Loucy (cell line): ENCODE data around the gene CASP1.

Experiments
- H2AFZ ChIP-seq: fragments of 200-600 bp; sonication (generic); 2 replicates; pipeline ENCODE4 v1.6.0; 2016; ENCODE audit warnings: antibody characterized with exemption, mild to moderate bottlenecking, low read length, moderate library complexity
- H3F3A ChIP-seq: fragments of 200-600 bp; 2 replicates; pipeline ENCODE4 v1.6.0; 2016; ENCODE audit warnings: antibody characterized with exemption, low read depth, mild to moderate bottlenecking
- H3K27me3 ChIP-seq: fragments of 200-600 bp; sonication (generic); 2 replicates; pipeline ENCODE4 v1.6.1; 2014; ENCODE audit warnings: low read length, mild to moderate bottlenecking; ENCODE audit not compliant: insufficient read depth, poor library complexity, severe bottlenecking
- H3K36me3 ChIP-seq: fragments of 200-600 bp; sonication (generic); 2 replicates; pipeline ENCODE4 v1.6.1; 2016; ENCODE audit warnings: low read length; ENCODE audit not compliant: insufficient read depth
- H3K4me1 ChIP-seq: fragments of 200-600 bp; sonication (generic); 2 replicates; pipeline ENCODE4 v1.5.1; 2014; ENCODE audit warnings: low read length, mild to moderate bottlenecking; ENCODE audit not compliant: insufficient read depth, poor library complexity, severe bottlenecking
- H3K4me2 ChIP-seq: fragments of 200-600 bp; sonication (generic); 2 replicates; pipeline ENCODE4 v1.6.0; 2014; ENCODE audit warnings: antibody characterized with exemption, low read length, low read depth, mild to moderate bottlenecking; ENCODE audit not compliant: poor library complexity, severe bottlenecking
- H3K4me3 ChIP-seq: fragments of 200-600 bp; sonication (generic); 2 replicates; pipeline ENCODE4 v1.5.1; 2014; ENCODE audit warnings: low read length, mild to moderate bottlenecking, mixed read lengths; ENCODE audit not compliant: poor library complexity, severe bottlenecking
- H3K79me2 ChIP-seq: fragments of 200-600 bp; sonication (generic); 2 replicates; pipeline ENCODE4 v1.6.1; 2014; ENCODE audit warnings: low read length; ENCODE audit not compliant: insufficient read depth
- H3K9ac ChIP-seq: fragments of 200-600 bp; sonication (generic); 2 replicates; pipeline ENCODE4 v1.6.0; 2014; ENCODE audit warnings: mild to moderate bottlenecking, low read depth, low read length, moderate library complexity; ENCODE audit not compliant: poor library complexity, severe bottlenecking
- H3K9me2 ChIP-seq: fragments of 200-600 bp; sonication (generic); replicated peaks from 2 replicates; pipeline ENCODE4 v1.6.1; 2016; ENCODE audit warnings: low read depth, low read length, mixed read lengths
- H3K9me3 ChIP-seq: fragments of 200-600 bp; sonication (generic); 2 replicates; pipeline ENCODE4 v1.6.1; 2014; ENCODE audit warnings: mild to moderate bottlenecking, antibody characterized with exemption, low read length, low read depth; ENCODE audit not compliant: insufficient read depth
- H4K20me1 ChIP-seq: fragments of 200-600 bp; sonication (generic); 2 replicates; pipeline ENCODE4 v1.6.0; 2014; ENCODE audit warnings: antibody characterized with exemption, low read length, mild to moderate bottlenecking; ENCODE audit not compliant: insufficient read depth, poor library complexity, severe bottlenecking
- EZH2phosphoT487 ChIP-seq: fragments of 200-600 bp; IDR thresholded peaks from 2 replicates; pipeline ENCODE4 v1.6.1; 2018; ENCODE audit warnings: antibody characterized with exemption, mild to moderate bottlenecking, moderate library complexity, borderline replicate concordance
- TF ChIP-seq, protein P1 (sequence below): fragments of 200-600 bp; sonication (generic); conservative IDR thresholded peaks from 2 replicates; pipeline ENCODE4 v1.5.1; 2014; ENCODE audit warnings: mild to moderate bottlenecking, antibody characterized with exemption, low read length

The CASP1 gene

DNA sequence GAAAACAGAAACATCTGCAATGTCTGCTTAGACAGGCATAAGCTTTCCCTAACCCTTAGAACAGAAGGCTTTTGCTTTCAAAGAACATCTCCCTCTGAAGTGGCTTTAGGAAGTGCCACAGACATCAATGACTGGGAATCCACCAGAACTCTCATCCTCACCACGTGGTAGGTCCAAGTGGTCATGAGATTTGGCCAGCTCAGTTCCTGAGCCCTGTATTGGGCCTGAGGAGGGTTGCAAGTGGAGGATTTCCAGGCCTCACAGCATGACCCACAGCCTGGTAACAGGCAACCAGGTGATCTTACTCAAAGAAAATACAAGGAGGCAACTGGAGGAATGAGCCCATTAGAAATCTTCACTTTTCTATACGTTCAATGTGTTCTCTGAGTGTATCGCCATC lies 1.6 kb downstream of the CASP1 start:
- H3K4me3 ChIP-seq, result no peak overlapping the region
- no peaks in the 10 kb centered on the region for H3K79me2 ChIP-seq
- no peaks in the 10 kb centered on the region for H3K9me3 ChIP-seq
- H3K9me2 ChIP-seq, result no peaks in the 10 kb centered on the region
- H2AFZ ChIP-seq, result no peak overlapping the region
- H3K36me3 ChIP-seq, result no peaks in the 10 kb centered on the region
- no peak overlapping the region for H3K9ac ChIP-seq
- TF ChIP-seq EZH2phosphoT487, result no peak
- TF ChIP-seq, protein P1, sequence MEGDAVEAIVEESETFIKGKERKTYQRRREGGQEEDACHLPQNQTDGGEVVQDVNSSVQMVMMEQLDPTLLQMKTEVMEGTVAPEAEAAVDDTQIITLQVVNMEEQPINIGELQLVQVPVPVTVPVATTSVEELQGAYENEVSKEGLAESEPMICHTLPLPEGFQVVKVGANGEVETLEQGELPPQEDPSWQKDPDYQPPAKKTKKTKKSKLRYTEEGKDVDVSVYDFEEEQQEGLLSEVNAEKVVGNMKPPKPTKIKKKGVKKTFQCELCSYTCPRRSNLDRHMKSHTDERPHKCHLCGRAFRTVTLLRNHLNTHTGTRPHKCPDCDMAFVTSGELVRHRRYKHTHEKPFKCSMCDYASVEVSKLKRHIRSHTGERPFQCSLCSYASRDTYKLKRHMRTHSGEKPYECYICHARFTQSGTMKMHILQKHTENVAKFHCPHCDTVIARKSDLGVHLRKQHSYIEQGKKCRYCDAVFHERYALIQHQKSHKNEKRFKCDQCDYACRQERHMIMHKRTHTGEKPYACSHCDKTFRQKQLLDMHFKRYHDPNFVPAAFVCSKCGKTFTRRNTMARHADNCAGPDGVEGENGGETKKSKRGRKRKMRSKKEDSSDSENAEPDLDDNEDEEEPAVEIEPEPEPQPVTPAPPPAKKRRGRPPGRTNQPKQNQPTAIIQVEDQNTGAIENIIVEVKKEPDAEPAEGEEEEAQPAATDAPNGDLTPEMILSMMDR, result no peak
- H3F3A ChIP-seq, result no peaks in the 10 kb centered on the region
- H3K27me3 ChIP-seq, result no peaks in the 10 kb centered on the region
- no peaks in the 10 kb centered on the region for H4K20me1 ChIP-seq
- peaks cover 19% of the 10 kb centered on the region for H3K4me1 ChIP-seq
- H3K4me2 ChIP-seq, result peak overlapping the region; percentile 61

DNA sequence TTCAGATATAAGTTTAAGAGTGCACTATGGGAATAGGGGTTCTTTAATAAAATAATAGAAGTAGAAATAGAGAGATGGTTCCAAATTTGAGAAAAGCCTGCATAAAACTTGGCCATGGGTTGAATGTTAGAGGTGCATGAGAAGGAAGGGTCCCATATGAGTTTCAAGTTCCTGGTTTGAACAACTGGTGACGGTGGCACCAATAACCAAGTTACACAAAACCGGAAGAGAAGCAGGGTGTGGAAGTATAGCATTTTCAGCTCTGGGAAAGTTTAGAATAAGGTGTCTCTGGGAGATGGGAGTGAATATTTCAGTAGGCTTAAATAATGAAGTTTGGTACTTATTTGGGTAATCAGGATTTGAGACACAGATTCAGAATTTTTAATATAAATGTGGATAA lies 2.4 kb downstream of the CASP1 start:
- Histone ChIP-seq H3K4me1 (peaks cover 19% of the 10 kb centered on the region), H2AFZ (no peak overlapping the region), H3K9me2 (no peaks in the 10 kb centered on the region), H4K20me1 (no peaks in the 10 kb centered on the region), H3F3A (no peaks in the 10 kb centered on the region), H3K79me2 (no peaks in the 10 kb centered on the region), H3K4me2 (no peak overlapping the region), H3K4me3 (no peak overlapping the region), H3K9ac (no peak overlapping the region), H3K27me3 (no peaks in the 10 kb centered on the region), H3K36me3 (no peaks in the 10 kb centered on the region), H3K9me3 (no peaks in the 10 kb centered on the region)
- TF ChIP-seq EZH2phosphoT487, result no peak
- TF ChIP-seq, protein P1, result no peak

DNA sequence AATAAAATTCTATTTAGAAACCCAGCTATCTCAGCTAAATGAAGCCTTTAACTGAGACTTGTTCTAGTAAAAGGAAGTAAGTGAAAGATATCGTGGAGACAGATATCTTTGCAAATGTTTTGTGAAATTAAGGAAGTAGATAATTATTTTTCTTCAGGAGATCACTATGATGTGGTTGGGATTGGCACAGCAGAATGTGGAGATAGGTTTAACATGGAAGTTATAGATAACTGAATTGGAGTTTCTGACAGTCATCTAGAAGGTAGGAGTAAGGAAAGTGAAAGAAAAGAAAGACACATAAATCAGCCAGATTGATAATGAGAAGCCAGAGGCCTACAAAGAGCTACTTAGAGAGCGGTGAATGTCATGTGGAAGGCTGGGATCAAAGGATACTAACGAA lies 7.3 kb downstream of the CASP1 start:
- Histone ChIP-seq H3K36me3 (no peaks in the 10 kb centered on the region), H3K9ac (no peak overlapping the region), H4K20me1 (no peaks in the 10 kb centered on the region), H3K4me2 (peak overlapping the region; percentile 64), H3K79me2 (no peaks in the 10 kb centered on the region), H3K27me3 (no peaks in the 10 kb centered on the region), H3K9me3 (no peaks in the 10 kb centered on the region), H3K4me1 (no peaks in the 10 kb centered on the region), H3F3A (no peaks in the 10 kb centered on the region), H3K9me2 (no peaks in the 10 kb centered on the region), H3K4me3 (peak overlapping the region; percentile 46), H2AFZ (peak overlapping the region; percentile 83)
- no peak for TF ChIP-seq EZH2phosphoT487
- TF ChIP-seq, protein P1, result no peak
